A673 (cell line): ENCODE measurements around the gene VASH1. TPM values are rescaled to one million over a fixed set of nuclear protein-coding genes. Genes with fewer than 3 reads are reported as not detected.
"Not testable (repeated sequence)": the region's sequence is repeated elsewhere in the genome, so short reads cannot be mapped to it uniquely, and the experiment has no call there.

Experiments
- BruUV-seq: library from RNA; stranded (reverse); fragments of 400-500 nt; replicated peaks from 2 replicates; lab custom pipeline; 2021; lab: Mats Ljungman, UMichigan
- CTCF ChIA-PET: fragments of 300-600 bp; sonication (Branson Sonifier 250); formaldehyde crosslinking; loops from one replicate; lab custom pipeline; 2022; ENCODE audit warnings: antibody characterized with exemption; lab: Charles Lee
- POLR2A ChIA-PET: fragments of 300-600 bp; sonication (Branson Sonifier 250); formaldehyde crosslinking; loops from one replicate; lab custom pipeline; 2022; ENCODE audit warnings: antibody characterized with exemption; ENCODE audit not compliant: low non-redundant PET; lab: Charles Lee
- DNase-seq: peaks from one replicate; pipeline ENCODE4 v3.0.0-alpha.2; 2015; ENCODE audit warnings: low spot score
- H3K27ac ChIP-seq: fragments of 200-600 bp; sonication (generic); 2 replicates; pipeline ENCODE4 v1.5.1; 2016; ENCODE audit warnings: mixed run types, low read depth, mild to moderate bottlenecking, mixed read lengths, antibody characterized with exemption, low read length; ENCODE audit not compliant: poor library complexity, severe bottlenecking
- H3K27me3 ChIP-seq: fragments of 200-600 bp; sonication (generic); replicated peaks from 2 replicates; pipeline ENCODE4 v1.6.1; 2017; ENCODE audit warnings: mixed run types, low read depth, mild to moderate bottlenecking, mixed read lengths, antibody characterized with exemption, low read length; ENCODE audit not compliant: insufficient read depth, poor library complexity
- H3K36me3 ChIP-seq: fragments of 200-600 bp; sonication (generic); 2 replicates; pipeline ENCODE4 v1.6.1; 2016; ENCODE audit warnings: mixed run types, mild to moderate bottlenecking, mixed read lengths, antibody characterized with exemption, low read length; ENCODE audit not compliant: insufficient read depth, poor library complexity, severe bottlenecking
- H3K4me1 ChIP-seq: fragments of 200-600 bp; sonication (generic); 2 replicates; pipeline ENCODE4 v1.6.1; 2017; ENCODE audit warnings: mixed run types, mild to moderate bottlenecking, mixed read lengths, antibody characterized with exemption, low read length; ENCODE audit not compliant: insufficient read depth, poor library complexity, severe bottlenecking
- H3K4me3 ChIP-seq: fragments of 200-600 bp; sonication (generic); 2 replicates; pipeline ENCODE4 v1.5.1; 2016; ENCODE audit warnings: low read depth, mixed run types, mild to moderate bottlenecking, mixed read lengths, low read length; ENCODE audit not compliant: poor library complexity, severe bottlenecking
- H3K9me3 ChIP-seq: fragments of 200-600 bp; sonication (generic); 2 replicates; pipeline ENCODE4 v1.6.1; 2016; ENCODE audit warnings: mixed run types, low read depth, mild to moderate bottlenecking, mixed read lengths, antibody characterized with exemption, low read length; ENCODE audit not compliant: poor library complexity, severe bottlenecking
- CTCF ChIP-seq: fragments of 300-800, 200-600 bp; sonication (generic); conservative IDR thresholded peaks from 2 replicates; pipeline ENCODE4 v1.5.1; 2017; ENCODE audit warnings: low read depth, mild to moderate bottlenecking, antibody characterized with exemption, low read length, moderate library complexity, mixed read lengths
- EZH2 ChIP-seq: fragments of 200-600 bp; sonication (generic); IDR thresholded peaks from 2 replicates; pipeline ENCODE4 v1.6.1; 2017; ENCODE audit warnings: borderline replicate concordance, low read depth, mild to moderate bottlenecking, mixed read lengths, antibody characterized with exemption, low read length; ENCODE audit not compliant: poor library complexity, severe bottlenecking
- intact Hi-C: fragments of 100-400 bp; cut with micrococcal nuclease; formaldehyde crosslinking; loops from one replicate; pipeline ENCODE4 v1.10.0; 2022; ENCODE audit not compliant: unreplicated experiment
- total RNA-seq: library from RNA; stranded (reverse); gene quantifications from 2 replicates; pipeline ENCODE4 v1.2.3, GENCODE V29; 2021

The VASH1 gene
- total RNA-seq, 1 experiment from 2014 or later: 6.8 TPM

GRCh38 chr14:76720382-76720813 is 40.9 kb upstream of the VASH1 start:
- TF ChIP-seq CTCF (no peak), EZH2 (no peak)
- no TSS peak for BruUV-seq
- no peaks in the 10 kb centered on the region for H3K36me3 ChIP-seq
- intact Hi-C loops: no loop called here
- H3K27ac ChIP-seq: no peak overlapping the region
- ChIA-PET POLR2A (no interaction called here), CTCF (no interaction called here)
- peaks cover 7% of the 10 kb centered on the region for H3K27me3 ChIP-seq
- H3K4me3 ChIP-seq: no peak overlapping the region
- peaks cover 9% of the 10 kb centered on the region for H3K4me1 ChIP-seq
- no peaks in the 10 kb centered on the region for H3K9me3 ChIP-seq
- no peak for DNase-seq

GRCh38 chr14:76721506-76721905 is 39.8 kb upstream of the VASH1 start:
- intact Hi-C loops, H3K4me1 ChIP-seq, H3K27ac ChIP-seq, H3K9me3 ChIP-seq, BruUV-seq, CTCF ChIA-PET, H3K27me3 ChIP-seq, H3K4me3 ChIP-seq, DNase-seq, POLR2A ChIA-PET, H3K36me3 ChIP-seq: not testable (repeated sequence)

- H3K27me3 ChIP-seq: peaks cover 7% of the 10 kb centered on the region
- H3K27ac ChIP-seq: no peak overlapping the region
- no peaks in the 10 kb centered on the region for H3K4me1 ChIP-seq
- CTCF ChIA-PET: no interaction called here
- POLR2A ChIA-PET: interaction anchor here (0.5 kb wide), 1 partner anchor 867 kb away, joined by 3 read pairs; no protein-coding TSS in a partner anchor
- intact Hi-C loops: no loop called here
- H3K9me3 ChIP-seq: no peaks in the 10 kb centered on the region
- H3K4me3 ChIP-seq: no peak overlapping the region
- DNase-seq: no peak
- no peaks in the 10 kb centered on the region for H3K36me3 ChIP-seq
- no TSS peak for BruUV-seq
- TF ChIP-seq CTCF (no peak), EZH2 (no peak)
Measured at GRCh38 chr14:76724651-76725550, 36.4 kb upstream of the VASH1 start.
